Measurements from ENCODE around the gene CDC14B.

CDC14B gene

DNA sequence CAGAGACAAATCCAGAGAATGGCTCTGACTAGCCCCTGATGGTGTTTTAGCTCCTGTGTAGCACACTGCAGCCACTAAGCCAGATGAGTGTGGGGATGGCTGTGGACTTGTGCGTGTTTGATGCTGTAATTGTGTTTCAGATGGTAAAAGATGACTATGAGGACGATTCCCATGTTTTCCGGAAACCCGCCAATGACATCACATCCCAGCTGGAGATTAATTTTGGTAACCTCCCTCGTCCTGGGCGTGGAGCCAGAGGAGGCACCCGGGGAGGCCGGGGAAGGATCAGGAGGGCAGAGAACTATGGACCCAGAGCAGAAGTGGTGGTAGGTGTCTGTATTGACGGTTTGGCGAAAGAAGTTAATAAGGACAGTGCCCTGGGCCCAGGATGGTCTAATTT is 131.7 kb downstream of the CDC14B start:
- peaks cover 25% of the 10 kb centered on the region for H3K4me1 Mint-ChIP-seq (ENCODE audit: low read depth)
- no peaks in the 10 kb centered on the region for H3K27me3 Mint-ChIP-seq
- peaks cover 46% of the 10 kb centered on the region for H3K36me3 Mint-ChIP-seq (ENCODE audit: low read depth)
- no peak overlapping the region for H3K4me3 Mint-ChIP-seq
- H3K27ac Mint-ChIP-seq = no peak overlapping the region
- H3K9me3 Mint-ChIP-seq = no peaks in the 10 kb centered on the region

DNA sequence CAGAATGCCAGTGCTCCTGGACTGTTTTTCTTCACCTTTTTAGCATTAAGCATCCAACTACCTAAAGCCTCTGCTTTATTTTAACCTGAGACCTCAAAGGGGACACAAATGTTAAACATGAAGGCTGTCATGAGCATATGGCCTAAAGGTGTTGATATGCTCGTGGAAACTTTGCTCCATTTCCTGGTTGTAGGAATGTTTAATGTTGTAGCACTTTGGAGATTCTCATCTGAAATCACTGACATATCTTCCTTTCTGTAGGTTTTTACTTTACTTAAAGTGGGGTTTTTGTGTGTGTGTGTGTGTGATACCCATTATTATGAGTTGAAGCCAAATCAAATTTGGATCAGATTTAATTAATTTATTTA is 132.6 kb downstream of the CDC14B start:
- Mint-ChIP-seq H3K27me3 (no peaks in the 10 kb centered on the region), H3K4me1 (ENCODE audit: low read depth) (peaks cover 25% of the 10 kb centered on the region), H3K27ac (no peak overlapping the region), H3K9me3 (no peaks in the 10 kb centered on the region), H3K36me3 (ENCODE audit: low read depth) (peaks cover 55% of the 10 kb centered on the region), H3K4me3 (no peak overlapping the region)

DNA sequence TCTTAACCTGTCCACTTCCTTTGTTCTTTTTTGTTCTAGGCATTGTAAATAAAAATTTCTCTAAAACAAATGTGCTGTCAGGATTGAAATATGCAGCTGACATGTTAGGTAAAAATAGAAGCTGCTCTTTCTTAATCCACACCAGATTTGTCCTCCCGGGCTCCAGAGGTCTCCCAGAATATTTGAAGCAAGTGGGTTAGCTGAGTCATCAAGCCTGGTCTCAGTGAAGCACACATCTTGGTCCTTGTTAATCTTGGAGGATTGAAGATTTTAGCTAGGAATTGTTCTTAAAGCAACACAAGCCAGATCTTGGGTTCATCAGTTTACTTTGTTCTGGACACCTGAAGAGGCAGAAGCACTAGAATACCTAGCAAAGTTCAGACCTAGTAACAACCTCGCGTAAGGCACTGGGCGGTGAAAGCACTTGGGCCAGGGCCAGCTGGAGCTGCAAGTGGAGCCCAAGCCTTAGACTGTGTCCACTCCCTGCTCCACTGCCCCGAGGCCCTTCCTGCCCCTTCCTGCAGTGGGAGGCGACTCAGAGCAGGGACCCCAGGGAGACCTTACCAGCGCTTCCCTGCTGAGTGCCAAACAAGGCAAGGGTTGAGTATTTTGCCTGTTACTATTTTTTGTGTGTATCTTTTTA is 133.1 kb downstream of the CDC14B start:
- H3K27me3 Mint-ChIP-seq = no peaks in the 10 kb centered on the region
- peaks cover 52% of the 10 kb centered on the region for H3K36me3 Mint-ChIP-seq (ENCODE audit: low read depth)
- H3K9me3 Mint-ChIP-seq = no peaks in the 10 kb centered on the region
- peaks cover 21% of the 10 kb centered on the region for H3K4me1 Mint-ChIP-seq (ENCODE audit: low read depth)
- H3K4me3 Mint-ChIP-seq = no peak overlapping the region
- no peak overlapping the region for H3K27ac Mint-ChIP-seq

DNA sequence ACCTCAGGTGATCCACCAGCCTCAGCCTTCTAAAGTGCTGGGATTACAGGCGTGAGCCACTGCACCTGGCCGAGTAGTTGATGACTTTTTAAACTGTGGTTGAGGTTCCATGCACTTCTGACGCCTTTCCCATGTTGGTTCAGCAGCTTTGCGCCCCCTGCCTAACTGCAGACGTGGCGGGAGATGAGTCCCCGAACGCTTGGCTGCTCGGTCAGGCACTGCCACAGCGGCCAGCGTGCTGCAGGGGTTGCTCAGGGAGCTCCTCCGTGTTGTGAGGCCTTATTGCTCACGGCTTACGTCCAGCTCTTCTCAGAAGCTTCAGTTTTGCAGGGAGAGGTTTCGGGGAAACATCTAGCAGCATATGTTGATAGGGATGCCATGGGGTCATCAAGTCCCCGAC is 134.4 kb downstream of the CDC14B start:
- H3K27me3 Mint-ChIP-seq = no peaks in the 10 kb centered on the region
- H3K4me1 Mint-ChIP-seq (ENCODE audit: low read depth) = peaks cover 16% of the 10 kb centered on the region
- no peak overlapping the region for H3K27ac Mint-ChIP-seq
- no peaks in the 10 kb centered on the region for H3K9me3 Mint-ChIP-seq
- H3K4me3 Mint-ChIP-seq = no peak overlapping the region
- H3K36me3 Mint-ChIP-seq (ENCODE audit: low read depth) = peaks cover 42% of the 10 kb centered on the region

- no peak overlapping the region for H3K27ac Mint-ChIP-seq
- peaks cover 19% of the 10 kb centered on the region for H3K4me1 Mint-ChIP-seq (ENCODE audit: low read depth)
- H3K27me3 Mint-ChIP-seq = no peaks in the 10 kb centered on the region
- H3K9me3 Mint-ChIP-seq = no peaks in the 10 kb centered on the region
- peaks cover 35% of the 10 kb centered on the region for H3K36me3 Mint-ChIP-seq (ENCODE audit: low read depth)
- no peak overlapping the region for H3K4me3 Mint-ChIP-seq
These were observed 135.1 kb downstream of the CDC14B start for GRCh38 chr9:96484521-96484931.

DNA sequence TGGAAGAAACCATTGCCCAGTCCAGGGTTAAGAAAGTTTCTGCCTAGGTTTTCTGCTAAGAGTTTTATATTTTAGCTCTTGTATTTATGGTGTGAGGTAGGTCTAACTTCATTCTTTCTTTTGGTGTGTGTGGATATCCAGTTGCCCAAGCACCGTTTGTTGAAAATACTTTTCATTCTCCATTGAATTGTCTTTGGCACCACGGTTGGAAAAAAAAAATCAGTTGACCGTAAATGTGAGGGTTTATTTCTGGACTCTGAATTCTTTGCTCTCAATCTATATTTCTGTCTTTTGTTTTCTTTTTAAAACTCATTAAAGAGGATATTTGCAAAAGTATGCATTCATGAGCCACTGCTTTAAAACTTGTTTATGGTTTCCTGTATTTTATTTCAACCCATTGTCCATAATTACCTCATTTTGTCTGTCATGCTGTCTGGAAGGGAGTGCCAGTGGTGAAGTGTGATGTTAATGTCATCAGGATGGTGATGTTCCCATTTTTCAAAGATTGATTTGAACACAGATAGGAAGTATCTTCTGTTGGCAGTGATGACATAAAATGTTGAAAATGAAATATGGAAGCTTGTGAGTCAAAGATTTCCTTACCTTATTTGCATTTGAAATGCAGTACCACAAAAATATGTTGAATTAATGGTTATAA is 135.8 kb downstream of the CDC14B start:
- Mint-ChIP-seq H3K9me3 (no peaks in the 10 kb centered on the region), H3K4me1 (ENCODE audit: low read depth) (peaks cover 23% of the 10 kb centered on the region), H3K27me3 (no peaks in the 10 kb centered on the region), H3K36me3 (ENCODE audit: low read depth) (peaks cover 33% of the 10 kb centered on the region), H3K27ac (peak overlapping the region; percentile 21), H3K4me3 (no peak overlapping the region)

GRCh38 chr9:96483197-96483596 is 136.4 kb downstream of the CDC14B start:
- Mint-ChIP-seq H3K27me3 (no peaks in the 10 kb centered on the region), H3K4me3 (no peak overlapping the region), H3K9me3 (no peaks in the 10 kb centered on the region), H3K4me1 (ENCODE audit: low read depth) (peaks cover 29% of the 10 kb centered on the region), H3K36me3 (ENCODE audit: low read depth) (peaks cover 27% of the 10 kb centered on the region), H3K27ac (no peak overlapping the region)

GRCh38 chr9:96482476-96482875 is 137.2 kb downstream of the CDC14B start:
- H3K4me1 Mint-ChIP-seq (ENCODE audit: low read depth) = peaks cover 29% of the 10 kb centered on the region
- H3K27me3 Mint-ChIP-seq = no peaks in the 10 kb centered on the region
- peaks cover 22% of the 10 kb centered on the region for H3K36me3 Mint-ChIP-seq (ENCODE audit: low read depth)
- H3K9me3 Mint-ChIP-seq = no peaks in the 10 kb centered on the region
- no peak overlapping the region for H3K4me3 Mint-ChIP-seq
- H3K27ac Mint-ChIP-seq = no peak overlapping the region

DNA sequence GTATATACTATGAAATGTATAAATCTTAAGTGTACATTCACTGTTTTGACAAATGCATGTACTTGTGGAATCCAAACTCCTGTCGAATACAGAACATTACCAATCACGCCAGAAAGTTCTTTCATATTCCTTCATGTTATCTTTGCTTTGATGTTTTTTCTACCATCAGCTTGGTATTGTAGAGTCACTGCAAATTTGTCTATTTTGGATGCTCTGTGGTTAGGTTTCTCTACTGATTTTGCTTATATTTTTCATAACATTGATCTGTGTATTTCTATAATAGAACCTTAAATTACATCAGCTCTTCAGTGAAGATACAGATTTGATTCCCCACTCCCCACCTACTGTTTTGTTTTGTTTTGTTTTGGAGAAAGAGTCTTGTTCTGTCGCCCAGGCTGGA is 138.9 kb downstream of the CDC14B start:
- Mint-ChIP-seq H3K27me3 (no peaks in the 10 kb centered on the region), H3K4me3 (no peak overlapping the region), H3K36me3 (ENCODE audit: low read depth) (peaks cover 29% of the 10 kb centered on the region), H3K27ac (no peak overlapping the region), H3K4me1 (ENCODE audit: low read depth) (peaks cover 29% of the 10 kb centered on the region), H3K9me3 (no peaks in the 10 kb centered on the region)

DNA sequence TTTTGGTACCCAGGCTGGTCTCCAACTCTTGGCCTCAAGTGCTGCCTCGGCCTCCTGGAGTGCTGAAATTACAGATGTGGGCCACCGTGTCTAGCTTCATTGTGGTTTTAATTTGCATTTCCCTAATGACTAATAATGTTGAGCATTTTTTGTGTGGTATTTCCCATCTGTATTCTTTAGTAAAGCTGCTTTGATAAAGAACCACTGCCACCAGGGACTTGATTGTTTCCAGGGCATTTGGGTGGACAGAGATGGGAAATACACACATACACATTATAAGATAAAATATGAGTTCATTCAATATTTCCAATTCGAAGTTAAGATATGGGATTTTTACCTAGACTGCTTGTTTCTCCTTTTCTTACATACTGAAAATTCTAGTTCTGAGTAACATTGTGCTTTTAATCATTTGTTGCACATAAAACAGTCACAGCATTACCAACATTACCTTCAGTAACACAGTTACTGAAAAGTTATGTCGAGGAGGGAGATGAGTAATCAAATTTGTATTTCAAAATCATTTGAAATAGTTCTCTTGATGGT is 140.7 kb downstream of the CDC14B start:
- Mint-ChIP-seq H3K9me3 (no peaks in the 10 kb centered on the region), H3K4me1 (ENCODE audit: low read depth) (peaks cover 18% of the 10 kb centered on the region), H3K27ac (peak overlapping the region; percentile 68), H3K36me3 (ENCODE audit: low read depth) (peaks cover 32% of the 10 kb centered on the region), H3K27me3 (no peaks in the 10 kb centered on the region), H3K4me3 (no peak overlapping the region)

DNA sequence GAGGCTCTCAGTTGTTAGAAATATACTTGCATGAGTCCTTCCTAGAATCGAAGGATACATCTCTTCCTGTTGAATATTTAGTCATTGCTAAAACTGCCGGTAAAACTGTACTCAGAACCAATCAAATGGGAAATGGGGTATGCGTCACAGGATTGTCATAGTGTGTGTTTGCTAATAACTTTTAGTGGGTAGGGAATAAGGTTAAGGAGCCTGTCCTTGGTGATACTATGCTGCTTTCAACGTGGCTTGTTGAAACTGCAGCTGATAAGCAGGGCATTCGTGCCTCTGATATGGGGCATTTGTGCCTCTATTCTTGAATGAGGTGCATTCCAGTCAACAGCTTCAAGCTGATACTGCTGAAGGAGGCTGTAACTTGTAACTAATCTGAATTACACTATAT is 143.1 kb downstream of the CDC14B start:
- Mint-ChIP-seq H3K27ac (peak overlapping the region; percentile 3), H3K9me3 (no peaks in the 10 kb centered on the region), H3K4me3 (no peak overlapping the region)

GRCh38 chr9:96476013-96476412 is 143.6 kb downstream of the CDC14B start:
- Mint-ChIP-seq H3K4me3 (no peak overlapping the region), H3K27ac (no peak overlapping the region), H3K9me3 (no peaks in the 10 kb centered on the region), H3K4me1 (ENCODE audit: low read depth) (peaks cover 13% of the 10 kb centered on the region), H3K36me3 (ENCODE audit: low read depth) (peaks cover 19% of the 10 kb centered on the region), H3K27me3 (no peaks in the 10 kb centered on the region)

More for the DNA sequence above, 143.1 kb downstream of the CDC14B start:
- H3K27me3 Mint-ChIP-seq = no peaks in the 10 kb centered on the region
- H3K36me3 Mint-ChIP-seq (ENCODE audit: low read depth) = peaks cover 14% of the 10 kb centered on the region
- peaks cover 13% of the 10 kb centered on the region for H3K4me1 Mint-ChIP-seq (ENCODE audit: low read depth)

GRCh38 chr9:96467784-96468183 is 151.9 kb downstream of the CDC14B start:
- H3K4me1 Mint-ChIP-seq (ENCODE audit: low read depth) = no peaks in the 10 kb centered on the region
- H3K36me3 Mint-ChIP-seq (ENCODE audit: low read depth) = peaks cover 26% of the 10 kb centered on the region
- no peaks in the 10 kb centered on the region for H3K27me3 Mint-ChIP-seq
- no peak overlapping the region for H3K4me3 Mint-ChIP-seq
- no peak overlapping the region for H3K27ac Mint-ChIP-seq
- no peaks in the 10 kb centered on the region for H3K9me3 Mint-ChIP-seq

- Mint-ChIP-seq H3K36me3 (ENCODE audit: low read depth) (peaks cover 17% of the 10 kb centered on the region), H3K4me1 (ENCODE audit: low read depth) (no peaks in the 10 kb centered on the region), H3K27ac (no peak overlapping the region), H3K9me3 (no peaks in the 10 kb centered on the region), H3K27me3 (no peaks in the 10 kb centered on the region), H3K4me3 (no peak overlapping the region)
These were observed 155.2 kb downstream of the CDC14B start for GRCh38 chr9:96464426-96464825.

DNA sequence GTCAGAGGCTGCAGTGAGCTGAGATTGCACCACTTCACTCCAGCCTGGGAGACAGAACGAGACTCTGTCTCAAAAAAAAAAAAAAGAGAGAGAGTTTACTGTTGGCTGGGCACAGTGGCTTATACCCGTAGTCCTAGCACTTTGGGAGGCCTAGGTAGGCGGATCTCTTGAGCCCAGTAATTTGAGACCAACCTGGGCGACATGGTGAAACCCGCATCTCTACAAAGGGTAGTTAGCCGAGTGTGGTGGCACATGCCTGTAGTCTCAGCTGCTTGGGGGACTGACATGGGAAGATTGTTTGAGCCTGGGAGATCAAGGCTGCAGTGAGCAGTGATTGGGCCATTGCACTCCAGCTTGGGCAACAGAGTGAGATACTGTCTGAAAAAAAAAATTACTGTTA is 157.1 kb downstream of the CDC14B start:
- no peaks in the 10 kb centered on the region for H3K27me3 Mint-ChIP-seq
- H3K27ac Mint-ChIP-seq = no peak overlapping the region
- H3K4me1 Mint-ChIP-seq (ENCODE audit: low read depth) = no peaks in the 10 kb centered on the region
- H3K4me3 Mint-ChIP-seq = no peak overlapping the region
- peaks cover 17% of the 10 kb centered on the region for H3K36me3 Mint-ChIP-seq (ENCODE audit: low read depth)
- H3K9me3 Mint-ChIP-seq = no peaks in the 10 kb centered on the region

DNA sequence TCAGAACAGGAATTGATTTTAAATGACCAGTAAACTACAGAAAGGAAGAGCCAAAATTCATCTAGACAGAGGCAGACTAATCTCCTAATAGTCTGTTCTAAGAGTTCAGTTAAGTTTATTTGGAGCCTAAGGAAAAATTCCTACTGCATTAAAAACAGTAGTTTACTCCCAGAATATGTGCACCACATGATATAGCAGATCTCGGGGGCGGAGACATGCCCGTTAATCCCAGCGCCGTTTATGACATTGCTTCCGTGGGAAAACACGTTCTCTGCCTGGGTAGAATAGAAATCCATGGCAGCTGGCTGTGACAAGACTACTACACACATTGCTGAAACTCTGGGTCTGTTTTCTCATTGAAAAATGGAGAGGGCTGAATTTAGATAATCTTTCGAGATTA is 158.3 kb downstream of the CDC14B start:
- Mint-ChIP-seq H3K27ac (no peak overlapping the region), H3K9me3 (no peaks in the 10 kb centered on the region), H3K36me3 (ENCODE audit: low read depth) (peaks cover 14% of the 10 kb centered on the region), H3K27me3 (no peaks in the 10 kb centered on the region), H3K4me1 (ENCODE audit: low read depth) (no peaks in the 10 kb centered on the region), H3K4me3 (no peak overlapping the region)
